Right kidney (tissue), 1 donor: Measurements from ENCODE around the gene CEP164.
"Not testable (repeated sequence)": the region's sequence is repeated elsewhere in the genome, so short reads cannot be mapped to it uniquely, and the experiment has no call there.

Source experiments
- DNase-seq: peaks from one replicate; pipeline ENCODE4 v3.0.0-alpha.2; 2016

The CEP164 gene

GRCh38 chr11:117395476-117395875 is 67.8 kb downstream of the CEP164 start:
- DNase-seq = no peak

GRCh38 chr11:117396970-117397369 is 69.3 kb downstream of the CEP164 start:
- no peak for DNase-seq

DNA sequence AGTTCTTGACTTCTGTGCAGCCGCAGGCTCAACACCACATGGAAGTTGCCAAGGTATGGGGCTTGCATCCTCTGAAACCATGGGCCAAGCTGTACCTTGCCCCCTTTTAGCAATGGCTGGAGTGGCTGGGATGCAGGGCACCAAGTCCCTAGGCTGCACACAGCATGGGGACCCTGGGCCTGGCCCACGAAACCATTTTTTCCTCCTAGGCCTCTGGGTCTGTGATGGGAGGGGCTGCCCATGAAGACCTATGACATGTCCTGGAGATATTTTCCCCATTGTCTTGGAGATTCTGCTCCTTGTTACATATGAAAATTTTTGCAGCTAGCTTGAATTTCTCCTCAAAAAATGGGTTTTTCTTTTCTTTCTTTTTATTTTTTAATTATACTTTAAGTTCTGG is 71.0 kb downstream of the CEP164 start:
- not testable (repeated sequence) for DNase-seq

GRCh38 chr11:117399100-117399840 is 71.6 kb downstream of the CEP164 start:
- not testable (repeated sequence) for DNase-seq

DNA sequence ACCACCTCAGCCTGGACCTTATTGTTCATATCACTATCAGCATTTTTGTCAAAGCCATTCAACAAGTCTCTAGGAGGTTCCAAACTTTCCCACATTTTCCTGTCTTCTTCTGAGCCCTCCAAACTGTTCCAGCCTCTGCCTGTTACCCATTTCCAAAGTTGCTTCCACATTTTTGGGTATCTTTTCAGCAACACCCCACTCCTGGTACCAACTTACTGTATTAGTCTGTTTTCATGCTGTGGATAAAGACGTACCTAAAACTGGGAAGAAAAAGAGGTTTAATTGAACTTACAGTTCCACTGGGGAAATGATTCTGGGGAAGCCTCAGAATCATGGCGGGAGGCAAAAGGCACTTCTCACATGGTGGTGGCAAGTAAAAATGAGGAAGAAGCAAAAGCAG is 78.2 kb downstream of the CEP164 start:
- not testable (repeated sequence) for DNase-seq

- no peak for DNase-seq
Observed at GRCh38 chr11:117407016-117407415, 79.4 kb downstream of the CEP164 start.

GRCh38 chr11:117408356-117408755 is 80.7 kb downstream of the CEP164 start:
- DNase-seq = no peak

DNA sequence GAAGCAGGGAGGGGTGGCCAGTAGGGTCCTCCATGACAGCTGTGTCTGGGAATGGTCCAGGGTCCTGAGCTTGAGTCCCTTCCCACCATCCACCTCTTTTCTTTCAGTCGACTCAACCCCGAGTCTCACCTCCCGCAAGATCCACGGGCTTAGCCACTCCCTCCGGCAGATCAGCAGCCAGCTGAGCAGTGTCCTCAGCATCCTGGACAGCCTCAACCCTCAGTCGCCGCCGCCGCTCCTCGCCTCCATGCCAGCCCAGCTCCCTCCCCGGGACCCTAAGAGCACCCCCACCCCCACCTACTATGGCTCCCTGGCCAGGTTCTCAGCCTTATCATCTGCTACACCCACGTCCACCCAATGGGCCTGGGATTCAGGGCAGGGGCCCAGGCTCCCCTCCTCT is 81.9 kb downstream of the CEP164 start:
- DNase-seq = no peak

- DNase-seq = no peak
Observed at GRCh38 chr11:117410238-117410637, 82.6 kb downstream of the CEP164 start.

- no peak for DNase-seq
Observed at GRCh38 chr11:117410861-117411710, 83.4 kb downstream of the CEP164 start.

GRCh38 chr11:117411736-117412135 is 84.1 kb downstream of the CEP164 start:
- DNase-seq = no peak

GRCh38 chr11:117412176-117412575 is 84.5 kb downstream of the CEP164 start:
- no peak for DNase-seq

DNA sequence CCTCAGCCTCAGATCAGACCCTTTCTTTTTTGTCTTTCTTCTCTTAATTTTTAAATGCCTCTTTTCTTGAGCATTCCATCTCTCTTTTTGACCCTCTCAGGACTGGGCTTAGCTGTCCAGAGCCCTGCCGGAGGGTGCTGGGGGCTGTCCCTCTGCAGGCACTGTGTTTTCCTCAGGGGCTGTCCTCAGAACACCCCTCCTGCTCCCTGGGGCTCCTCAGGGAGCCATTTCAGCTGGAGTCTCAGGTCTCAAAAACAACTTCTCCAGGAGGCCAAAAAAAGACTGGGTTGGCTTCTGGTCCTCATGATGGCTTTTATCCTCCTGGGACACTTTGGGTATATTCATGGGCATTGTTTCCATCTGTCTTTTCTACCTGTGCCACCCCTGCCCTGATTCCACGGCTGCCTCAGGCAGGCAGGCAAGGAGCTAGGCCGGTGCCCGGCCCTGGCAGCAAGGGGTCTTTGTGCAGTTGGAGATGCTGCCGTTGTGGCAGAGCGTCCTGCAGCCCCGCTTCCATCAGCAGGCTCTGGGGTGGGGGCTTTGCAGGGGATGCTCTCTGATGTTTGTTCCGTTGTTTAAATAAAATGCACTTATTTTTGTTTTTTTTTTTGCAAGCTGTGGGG is 85.1 kb downstream of the CEP164 start:
- no peak for DNase-seq

GRCh38 chr11:117413616-117414015 is 86.0 kb downstream of the CEP164 start:
- DNase-seq = no peak

DNA sequence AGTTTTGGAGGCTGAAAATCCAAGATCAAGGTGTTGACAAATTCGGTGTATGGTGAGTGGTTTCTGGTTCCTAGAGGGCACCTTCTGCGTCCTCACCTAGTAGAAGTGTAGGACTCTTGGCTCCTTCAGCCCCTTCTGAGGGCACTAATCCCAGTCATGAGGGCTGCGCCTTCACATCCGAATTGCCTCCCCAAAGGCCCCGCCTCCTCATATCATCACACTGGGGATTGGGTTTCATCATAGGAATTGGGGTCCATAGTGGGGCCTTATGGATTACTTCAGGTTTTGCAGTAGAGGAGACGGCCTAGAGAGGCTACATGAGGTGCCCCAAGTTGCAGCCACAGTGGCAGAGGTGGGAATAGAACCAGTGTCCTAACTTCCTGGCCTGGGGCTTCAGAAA is 87.1 kb downstream of the CEP164 start:
- no peak for DNase-seq

GRCh38 chr11:117415358-117415896 is 87.8 kb downstream of the CEP164 start:
- no peak for DNase-seq

- no peak for DNase-seq
Observed at GRCh38 chr11:117417342-117417741, 89.7 kb downstream of the CEP164 start.

DNA sequence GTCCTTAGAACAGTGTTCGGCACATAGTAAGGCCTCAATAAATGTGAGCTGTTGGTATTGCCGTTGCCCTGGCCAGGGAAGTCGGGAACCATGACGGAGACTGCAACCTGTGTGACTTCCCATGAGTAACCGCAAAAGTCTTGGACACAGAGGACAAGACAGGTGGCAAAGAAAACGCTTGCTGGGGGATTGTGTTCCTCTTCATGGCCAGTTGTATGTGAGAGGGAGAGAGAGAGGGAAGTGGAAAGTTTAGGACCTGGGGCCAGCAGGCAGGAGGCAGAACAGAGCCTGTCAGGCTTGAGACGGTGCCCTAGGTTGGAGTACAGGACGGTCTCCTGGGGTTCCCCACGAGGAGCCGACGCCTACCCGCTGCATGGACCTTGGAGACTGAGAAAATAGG is 90.2 kb downstream of the CEP164 start:
- DNase-seq = no peak

DNA sequence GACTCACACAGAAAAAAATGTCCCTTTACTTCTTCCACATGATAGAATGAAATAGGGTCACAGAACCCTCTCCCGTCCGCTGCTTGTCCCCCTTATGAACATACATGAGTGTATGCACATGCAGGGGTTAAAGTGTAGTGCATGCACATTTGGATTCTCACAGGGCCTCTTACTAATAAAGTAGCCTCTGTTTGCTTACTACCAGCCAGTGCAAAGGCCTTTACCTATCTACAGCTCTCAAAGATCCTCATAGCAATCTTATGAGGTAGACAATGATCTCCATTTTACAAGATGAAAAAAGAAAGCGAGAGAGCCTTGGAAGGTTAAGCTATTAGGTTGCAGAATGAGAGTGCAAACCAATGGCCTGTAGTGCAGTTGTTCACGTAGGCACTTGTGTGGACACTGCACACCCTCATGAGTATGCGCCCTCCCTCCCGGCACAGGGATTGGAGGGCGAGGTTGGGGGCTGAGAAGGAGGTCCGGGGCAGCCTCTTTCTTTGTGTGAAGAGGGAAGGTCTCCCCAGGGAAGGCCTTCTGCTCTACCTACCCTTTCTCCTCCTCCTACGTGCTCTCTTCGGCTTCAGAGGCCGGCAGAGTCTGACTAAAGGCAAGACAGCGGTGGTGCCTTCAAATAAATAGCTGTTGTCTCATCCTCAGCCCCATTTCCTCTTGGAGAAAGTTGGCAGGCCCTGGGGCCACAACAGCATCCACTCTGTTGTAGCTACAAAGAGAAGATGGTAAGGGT is 91.3 kb downstream of the CEP164 start:
- no peak for DNase-seq

- DNase-seq = no peak
Observed at GRCh38 chr11:117419482-117420142, 92.0 kb downstream of the CEP164 start.

GRCh38 chr11:117420143-117420485 is 92.5 kb downstream of the CEP164 start:
- no peak for DNase-seq

- no peak for DNase-seq
Observed at GRCh38 chr11:117420598-117420997, 92.9 kb downstream of the CEP164 start.
